Hematopoietic multipotent progenitor cell treated with erythropoietin and hydrocortisone succinate and interleukin-3 and kit ligand, for 15 days (in vitro differentiated cells): ENCODE measurements around the gene PDE6H.

ENCODE experiments used
- DNase-seq: peaks from one replicate; pipeline ENCODE4 v3.0.0-alpha.2; 2015; ENCODE audit warnings: low spot score

Gene PDE6H

DNA sequence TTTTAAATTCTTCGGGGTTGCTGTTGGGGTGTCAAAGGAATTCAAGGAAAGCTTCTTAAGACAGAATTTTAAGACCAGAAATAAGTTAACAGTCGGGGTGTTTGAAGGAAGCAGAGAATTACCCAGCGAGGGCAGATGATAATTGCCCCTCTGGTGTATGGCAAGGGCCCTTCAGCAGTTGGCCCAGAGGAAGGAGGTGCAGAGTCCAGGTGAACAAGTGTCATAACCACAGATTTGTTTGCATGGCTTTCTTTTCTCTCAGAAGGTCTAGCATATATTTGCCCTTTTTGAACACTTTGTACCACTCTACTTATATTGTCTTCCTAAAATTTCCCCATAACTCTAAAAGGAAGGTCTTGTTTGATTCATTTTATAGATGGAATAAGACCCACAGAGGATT is 1.8 kb downstream of the PDE6H start:
- no peak for DNase-seq

DNA sequence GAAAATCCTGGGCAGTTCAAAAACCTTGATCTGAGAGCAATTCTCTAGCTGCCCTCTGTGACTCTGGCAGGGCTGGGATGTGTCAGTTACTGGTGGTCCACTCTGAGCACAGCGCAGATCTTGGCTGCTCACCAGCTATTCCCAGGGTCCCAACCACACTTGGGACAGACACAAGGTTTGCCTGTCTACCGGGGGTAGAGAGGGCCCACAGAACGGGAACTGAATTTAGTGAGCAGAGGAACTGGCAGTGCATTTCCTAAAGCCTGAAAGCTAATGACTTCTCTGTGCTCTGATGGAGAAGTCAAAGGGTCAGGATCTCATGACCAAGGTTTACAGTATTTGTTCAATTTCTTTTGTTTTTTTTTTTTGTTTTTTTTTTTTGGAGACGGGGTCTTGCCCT is 2.6 kb downstream of the PDE6H start:
- DNase-seq, result no peak

DNA sequence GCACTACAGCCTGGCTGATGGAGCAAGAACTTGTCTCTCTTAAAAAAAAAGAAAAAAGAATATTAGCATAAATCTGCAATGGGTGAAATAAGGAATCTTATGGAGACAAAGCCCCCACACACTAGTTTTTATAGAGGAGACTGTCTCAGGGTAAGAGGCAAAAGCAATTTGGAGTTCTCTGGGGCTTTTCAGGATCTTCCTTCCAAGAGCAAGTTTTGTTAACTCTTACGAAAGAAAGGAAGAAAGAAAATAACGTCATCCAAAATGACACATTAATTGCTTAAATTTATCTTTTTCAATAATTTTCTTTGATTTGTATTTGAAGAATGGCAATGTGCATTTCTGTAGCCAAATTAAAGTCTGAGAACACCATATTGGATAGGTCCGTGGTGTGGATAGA is 3.8 kb downstream of the PDE6H start:
- DNase-seq, result no peak

DNA sequence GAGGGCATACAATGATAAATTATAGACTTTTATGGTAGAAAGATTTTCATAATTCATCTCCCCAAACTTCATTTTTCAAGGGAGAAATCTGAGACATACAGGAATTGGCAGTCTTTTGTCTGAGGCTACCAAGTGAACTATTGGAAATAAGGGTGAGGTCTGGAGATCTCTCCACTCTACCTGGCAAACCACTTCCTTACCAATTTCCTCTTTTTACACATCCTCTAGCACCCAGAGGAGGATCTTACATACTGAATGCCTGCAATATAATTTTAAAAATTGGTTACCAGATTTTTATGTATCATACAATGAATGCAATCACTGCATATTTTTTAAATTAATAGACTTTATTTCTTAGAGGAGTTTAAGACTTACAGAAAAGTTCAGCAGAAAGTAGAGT is 6.6 kb downstream of the PDE6H start:
- no peak for DNase-seq

DNA sequence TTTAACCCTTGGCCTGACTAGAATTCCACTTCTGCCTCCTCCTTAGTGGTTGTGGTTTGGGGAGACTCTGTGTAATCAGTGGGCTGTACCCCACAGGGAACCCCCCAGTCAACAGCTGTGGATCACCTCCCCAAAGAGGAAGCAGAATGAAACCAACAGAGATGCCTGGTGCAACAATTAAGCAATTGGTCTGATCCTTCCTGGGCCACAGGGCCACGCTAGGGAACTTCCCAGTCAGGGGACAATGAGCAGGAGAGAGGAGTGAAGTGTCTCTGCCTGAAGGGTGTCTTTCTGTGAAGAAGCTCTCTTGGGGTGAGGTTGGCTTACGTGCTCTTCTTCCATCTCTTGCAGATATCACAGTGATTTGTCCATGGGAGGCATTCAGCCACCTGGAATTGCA is 8.2 kb downstream of the PDE6H start:
- DNase-seq, result no peak

DNA sequence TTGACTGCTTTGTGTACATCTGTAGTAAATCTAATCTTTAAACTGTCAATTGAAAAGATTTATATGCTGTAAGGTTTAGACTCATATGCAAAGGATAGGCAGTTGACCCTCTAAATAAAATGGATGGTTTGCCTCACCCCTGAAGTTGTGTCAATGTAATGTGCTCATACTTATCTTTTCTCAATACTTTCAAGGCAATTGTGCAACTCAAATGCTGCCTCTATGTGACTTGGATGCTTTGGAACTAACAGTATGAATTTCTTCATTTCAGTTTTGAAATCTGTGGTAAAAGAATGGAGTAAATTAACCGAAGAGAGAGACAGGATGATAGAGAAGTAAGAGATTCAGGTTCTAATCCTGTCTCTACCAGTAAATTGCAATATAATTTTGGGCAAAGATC is 9.7 kb downstream of the PDE6H start:
- no peak for DNase-seq

DNA sequence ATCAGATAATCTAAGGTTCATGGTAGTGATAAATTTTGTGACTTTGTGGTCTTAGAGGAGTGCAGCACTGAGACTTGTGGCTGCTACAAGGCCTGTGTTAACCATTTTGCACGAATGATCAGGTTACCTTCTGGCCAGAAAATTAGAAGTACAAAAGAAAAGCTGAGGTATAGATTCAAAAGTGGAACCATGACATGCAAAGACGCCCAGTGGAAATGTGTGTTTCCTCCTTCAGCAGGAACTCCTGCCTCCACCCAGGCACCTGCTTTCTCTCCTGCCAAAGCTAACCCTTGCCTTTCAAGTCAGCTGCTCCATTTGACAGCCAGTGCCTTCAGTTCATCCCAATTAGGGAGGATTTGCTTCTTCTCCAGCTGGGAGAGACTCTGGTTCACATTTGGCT is 10.1 kb downstream of the PDE6H start:
- no peak for DNase-seq

DNA sequence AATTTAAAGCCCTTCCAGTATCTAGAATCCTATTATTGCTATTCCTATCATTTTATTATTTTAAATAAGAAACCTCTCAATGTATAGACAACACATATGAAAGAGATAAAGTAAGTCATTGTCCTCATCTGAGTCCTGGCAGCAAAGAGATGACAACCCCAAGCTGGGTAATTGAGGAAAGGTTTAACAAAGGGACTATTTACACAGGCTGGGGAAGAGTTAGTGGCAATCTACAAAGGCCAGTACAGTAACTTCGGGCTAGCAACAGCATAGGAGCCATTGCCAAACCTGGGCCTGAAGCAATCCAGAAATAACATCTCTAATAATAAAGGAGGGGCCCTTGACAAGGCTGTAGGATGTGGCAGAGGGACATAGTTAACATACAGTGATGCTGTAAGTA is 11.2 kb downstream of the PDE6H start:
- DNase-seq, result no peak

DNA sequence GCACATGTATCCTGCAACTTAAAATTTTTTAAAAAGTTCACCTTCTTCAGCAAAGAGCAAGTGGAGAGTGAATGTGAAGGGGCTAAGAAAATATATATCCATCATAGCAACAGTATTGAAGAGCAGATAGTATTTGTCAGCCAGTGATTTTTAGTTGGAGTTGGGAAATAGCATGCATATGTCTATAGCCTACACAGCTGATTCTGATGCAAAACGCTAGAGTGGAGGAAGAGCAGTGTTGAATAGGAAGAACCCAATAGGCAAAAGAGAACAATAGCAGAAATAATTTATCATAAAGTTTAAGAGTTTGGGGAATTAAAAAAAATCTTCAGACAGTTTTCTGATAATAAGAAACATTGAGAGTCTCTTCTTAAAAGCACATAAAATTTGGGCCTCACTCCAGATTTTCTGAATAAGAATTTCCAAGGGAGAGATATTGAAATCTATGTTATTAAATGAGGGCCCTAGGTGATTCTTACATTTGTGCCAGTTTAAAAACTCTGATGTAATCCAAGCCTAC is 12.0 kb downstream of the PDE6H start:
- no peak for DNase-seq

DNA sequence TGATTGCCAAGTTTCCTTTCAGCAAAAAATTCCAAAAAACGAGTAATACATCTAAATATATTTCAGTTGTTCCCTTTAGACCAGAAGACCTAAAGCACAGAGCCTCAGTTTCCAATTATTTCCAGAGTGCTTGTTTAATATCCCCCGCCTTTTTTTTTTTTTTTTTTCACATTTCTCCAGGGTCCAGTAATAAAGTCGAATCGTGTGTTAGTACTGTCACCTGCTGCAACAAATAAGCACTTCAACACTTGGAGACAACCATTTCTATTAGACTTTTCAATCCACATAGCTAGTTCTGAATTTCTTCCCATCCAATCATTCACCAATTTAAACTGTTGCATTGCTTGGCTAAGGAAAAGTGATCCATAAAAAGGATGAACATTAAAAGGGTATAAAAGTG is 13.6 kb downstream of the PDE6H start:
- DNase-seq, result no peak

DNA sequence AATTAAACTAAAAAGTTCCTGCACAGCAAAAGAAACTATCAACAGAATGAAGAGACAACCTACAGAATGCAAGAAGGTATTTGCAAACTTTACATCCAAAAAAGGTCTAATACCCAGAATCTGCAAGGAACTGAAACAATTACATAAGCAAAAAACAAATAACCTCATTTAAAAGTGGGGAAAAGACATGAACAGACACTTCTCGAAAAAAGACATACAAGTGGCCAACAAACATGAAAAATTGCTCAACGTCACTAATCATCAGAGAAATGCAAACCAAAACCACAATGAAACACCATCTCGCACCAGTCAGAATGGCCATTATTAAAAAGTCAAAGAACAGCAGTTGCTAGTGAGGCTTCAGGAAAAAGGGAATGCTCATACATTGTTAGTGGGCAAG is 15.2 kb downstream of the PDE6H start:
- no peak for DNase-seq

DNA sequence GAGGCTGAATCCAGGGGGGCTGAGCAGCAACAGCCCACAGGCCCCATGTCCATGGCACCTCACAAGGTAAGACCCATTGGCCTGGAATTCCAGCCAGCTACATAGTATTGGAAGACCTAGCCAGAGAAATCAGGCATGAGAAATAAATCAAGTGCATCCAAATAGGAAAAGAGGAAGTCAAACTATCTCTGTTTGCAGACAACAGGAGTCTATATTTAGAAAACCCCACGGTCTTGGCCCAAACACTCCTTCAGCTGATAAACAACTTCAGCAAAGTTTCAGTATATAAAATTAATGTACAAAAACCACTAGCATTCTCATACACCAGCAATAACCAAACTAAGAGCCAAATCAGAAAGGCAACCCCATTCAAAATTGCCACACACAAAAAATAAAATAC is 16.9 kb downstream of the PDE6H start:
- no peak for DNase-seq

DNA sequence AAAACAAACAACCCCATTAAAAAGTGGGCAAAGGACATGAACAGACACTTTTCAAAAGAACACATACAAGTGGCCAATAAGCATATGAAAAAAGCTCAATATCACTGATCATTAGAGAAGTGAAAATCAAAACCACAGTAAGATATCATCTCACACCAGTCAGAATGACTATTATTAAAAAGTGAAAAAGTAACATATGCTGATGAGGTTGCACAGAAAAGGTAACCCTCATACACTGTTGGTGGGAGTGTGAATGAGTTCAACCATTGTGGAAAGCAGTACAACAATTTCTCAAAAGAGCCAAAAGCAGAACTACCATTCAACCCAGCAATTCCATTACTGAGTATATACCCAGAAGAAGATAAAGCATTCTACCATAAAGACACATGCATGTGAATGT is 18.2 kb downstream of the PDE6H start:
- no peak for DNase-seq

DNA sequence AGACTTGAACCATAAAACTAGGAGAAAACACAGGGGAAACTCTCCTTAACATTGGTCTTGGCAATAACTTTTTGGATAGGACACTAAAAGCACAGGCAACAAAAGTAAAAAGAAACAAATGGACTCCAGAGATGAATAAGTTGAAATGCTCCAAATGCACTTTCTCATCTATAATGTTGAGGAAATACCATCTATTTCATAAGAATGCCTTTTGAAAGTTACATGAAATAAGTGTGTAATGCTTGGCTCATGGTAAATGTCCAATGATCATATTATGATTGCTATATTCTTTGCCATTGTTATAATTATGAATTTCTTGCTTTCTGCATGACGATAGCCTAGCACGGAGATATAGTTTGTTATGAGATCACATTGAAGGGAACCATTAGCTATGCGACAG is 19.8 kb downstream of the PDE6H start:
- no peak for DNase-seq

DNA sequence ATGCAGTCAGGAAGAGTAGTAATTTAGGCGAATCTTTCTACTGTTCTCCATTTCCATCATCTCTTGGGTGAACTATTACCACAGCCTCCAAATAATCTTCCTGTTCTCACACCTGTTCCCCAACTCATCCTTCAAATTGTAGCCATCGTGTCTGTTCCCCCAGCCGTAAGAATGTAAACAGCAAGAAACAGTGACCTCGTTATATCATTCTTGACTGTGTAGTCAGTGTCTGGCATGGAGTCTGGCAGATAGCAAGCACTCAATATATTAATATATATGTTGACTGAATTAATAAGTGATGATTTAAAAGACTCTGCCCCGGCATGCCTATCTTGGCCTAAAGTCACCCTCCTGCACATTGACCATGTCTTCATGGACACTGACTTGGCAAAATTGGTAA is 20.3 kb downstream of the PDE6H start:
- no peak for DNase-seq

DNA sequence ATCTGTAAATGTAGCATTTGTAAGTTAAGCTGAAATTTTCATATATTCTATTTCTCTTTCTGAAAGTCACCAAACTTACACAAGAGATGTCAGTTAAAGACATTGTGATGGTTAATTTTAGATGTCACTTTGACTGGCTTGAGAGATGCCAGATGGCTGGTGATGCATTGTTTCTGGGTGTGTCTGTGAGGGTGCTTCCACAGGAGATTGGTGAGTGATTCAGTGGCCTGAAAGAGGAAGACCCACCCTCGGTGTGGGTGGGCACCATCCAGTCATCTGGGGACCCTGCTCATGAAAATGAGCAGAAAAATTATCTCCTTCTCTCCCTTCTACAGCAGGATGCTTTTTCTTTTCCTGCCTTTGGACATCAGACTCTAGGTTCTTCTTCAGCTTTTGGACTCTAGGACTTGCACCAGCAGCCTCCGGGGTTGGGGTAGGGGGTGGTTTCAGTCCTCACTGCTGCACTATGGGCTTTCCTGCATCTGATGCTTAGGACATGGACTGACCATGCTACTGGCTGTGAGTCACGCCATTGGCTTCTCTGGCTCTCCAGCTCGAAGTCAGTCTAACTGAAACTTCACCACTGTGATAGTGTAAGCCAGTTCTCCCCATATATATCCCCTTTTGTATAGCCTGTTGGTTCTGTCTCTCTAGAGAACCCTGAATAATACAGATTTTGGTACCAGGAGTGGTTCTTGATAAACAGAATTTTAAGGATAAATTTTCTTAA is 20.9 kb downstream of the PDE6H start:
- no peak for DNase-seq

DNA sequence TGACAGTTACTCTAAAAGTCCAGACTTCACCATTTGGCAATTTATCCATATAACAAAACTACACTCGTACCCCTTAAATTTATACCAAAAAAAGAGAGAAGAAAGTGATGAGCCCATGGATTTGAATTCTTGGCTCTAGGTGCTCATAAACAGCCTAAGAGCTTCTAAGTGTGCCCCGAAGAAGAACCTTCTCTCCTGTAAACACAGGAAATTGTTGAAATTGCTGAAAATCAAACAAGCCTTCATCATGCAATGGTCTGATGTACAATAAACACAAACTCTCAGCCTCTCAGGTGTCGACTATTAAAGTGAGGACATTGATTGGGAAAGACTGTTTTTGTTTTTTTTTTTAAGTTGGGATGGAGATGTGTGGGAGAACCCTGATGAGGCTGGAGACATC is 21.8 kb downstream of the PDE6H start:
- no peak for DNase-seq

DNA sequence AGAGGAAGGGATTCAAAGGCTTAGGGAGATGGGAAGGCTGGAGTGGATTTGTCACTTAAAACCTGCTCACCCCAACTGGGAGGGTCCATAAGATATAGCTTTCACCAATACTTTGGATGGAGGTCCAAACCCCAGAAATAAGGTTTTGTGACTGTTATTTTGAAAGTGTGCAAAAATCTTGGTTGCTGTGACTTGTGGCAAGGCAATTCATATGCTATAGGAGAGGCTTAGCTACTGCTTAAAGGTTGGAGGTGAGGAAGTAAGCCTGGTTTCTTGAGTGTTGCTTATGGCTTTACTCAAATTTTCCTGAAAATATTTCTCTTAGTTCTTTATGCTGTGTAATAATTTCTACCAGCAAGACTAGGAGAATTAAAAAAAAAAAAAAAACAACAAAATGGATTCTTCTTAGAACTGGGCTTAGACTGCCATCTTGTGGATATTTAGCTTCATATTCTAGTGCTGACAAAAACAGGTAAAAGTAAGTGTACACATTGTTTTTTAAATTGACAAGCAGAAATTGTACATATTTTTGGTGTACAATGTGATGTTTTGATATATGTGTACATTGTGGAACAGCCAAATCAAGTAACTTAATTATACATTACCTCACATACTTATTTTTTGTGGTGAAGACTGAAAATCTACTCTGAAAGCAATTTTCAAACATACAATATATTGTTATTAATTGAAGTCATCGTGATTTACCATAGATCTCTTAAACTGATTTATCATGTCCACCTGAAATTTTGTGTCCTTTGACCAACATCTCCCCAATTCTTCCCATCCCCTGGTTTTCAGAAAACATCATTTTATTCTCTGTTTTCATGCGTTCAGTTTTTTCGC is 23.0 kb downstream of the PDE6H start:
- peak; percentile 84 for DNase-seq

DNA sequence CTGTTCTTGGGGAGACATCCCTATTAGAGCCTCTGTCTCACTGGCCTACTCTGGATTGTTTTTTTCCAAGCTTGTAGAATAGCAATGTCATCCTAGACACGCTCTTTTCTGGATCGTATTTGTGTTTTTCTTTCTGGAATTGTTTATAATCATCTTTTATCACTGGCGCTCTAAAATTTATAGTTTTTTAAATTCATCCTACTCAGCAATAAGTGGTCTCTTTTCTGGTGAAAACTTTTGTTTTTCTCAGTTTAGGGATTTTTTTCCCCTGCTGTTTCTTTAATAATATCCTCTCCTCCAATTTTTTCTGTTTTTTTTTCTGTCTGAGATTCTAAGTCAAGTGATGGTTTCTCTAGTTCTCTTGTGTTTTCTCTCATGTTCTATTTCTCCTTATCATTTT is 25.2 kb downstream of the PDE6H start:
- no peak for DNase-seq

DNA sequence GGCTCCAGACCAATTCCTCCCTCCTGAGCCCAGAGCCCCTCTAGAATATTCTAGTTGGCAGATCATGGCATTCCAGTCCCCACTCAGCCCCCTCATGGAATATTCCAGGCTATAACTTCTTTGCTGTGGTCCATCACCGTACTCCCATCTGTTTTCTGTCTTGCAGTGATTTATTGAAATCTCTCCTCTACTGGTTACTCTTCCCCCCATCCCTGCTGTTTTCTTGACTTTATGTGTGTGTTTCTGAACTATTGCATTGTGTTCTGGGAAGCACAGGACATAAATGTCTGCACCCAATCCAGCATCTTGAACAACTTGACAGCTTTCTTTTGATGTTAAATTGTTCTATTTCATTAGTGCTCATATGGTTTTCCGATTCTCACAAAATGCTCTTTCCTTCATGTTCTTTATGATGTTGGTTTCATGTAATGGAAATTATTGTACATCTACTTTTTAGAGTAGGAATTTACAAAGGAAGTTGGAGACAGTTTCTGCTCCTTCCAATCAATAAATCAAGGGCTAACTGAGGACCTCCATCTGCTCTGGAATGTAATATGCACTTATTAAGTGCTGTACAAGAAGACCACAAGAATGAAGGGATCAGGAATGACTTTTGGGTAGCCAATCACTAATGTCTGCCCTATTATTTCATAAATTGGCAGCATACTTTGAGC is 26.3 kb downstream of the PDE6H start:
- no peak for DNase-seq

DNA sequence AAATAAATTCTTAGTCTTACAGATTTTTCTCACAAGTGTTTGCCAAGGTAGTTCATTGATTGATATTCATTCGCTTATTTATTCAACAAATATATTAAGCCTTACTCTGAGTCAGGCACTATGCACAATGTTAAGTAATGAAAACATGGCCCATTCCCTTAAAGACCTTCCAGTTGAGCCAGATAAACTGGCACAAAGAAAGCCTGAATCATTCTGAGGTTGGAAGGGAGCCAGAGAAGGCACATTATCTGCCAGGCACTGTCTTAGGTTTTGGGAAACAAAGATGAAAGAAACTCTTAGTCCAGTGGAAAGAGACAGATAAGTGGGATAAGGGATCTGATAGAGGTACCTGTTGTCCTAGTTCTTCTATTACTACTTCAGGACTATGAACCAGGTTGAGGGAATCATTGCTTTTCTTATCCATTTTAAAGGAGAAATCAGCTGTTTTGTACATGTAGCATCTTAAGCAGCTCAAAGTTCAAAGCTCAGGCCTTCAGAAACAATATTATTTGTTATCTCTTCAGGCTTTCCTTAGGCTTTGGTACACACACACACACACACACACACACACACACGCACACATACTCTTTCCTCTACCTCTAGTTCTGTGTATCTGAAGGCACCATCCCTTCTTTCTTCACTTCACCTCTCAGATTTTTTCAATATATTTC is 27.0 kb downstream of the PDE6H start:
- DNase-seq, result peak; percentile 75

DNA sequence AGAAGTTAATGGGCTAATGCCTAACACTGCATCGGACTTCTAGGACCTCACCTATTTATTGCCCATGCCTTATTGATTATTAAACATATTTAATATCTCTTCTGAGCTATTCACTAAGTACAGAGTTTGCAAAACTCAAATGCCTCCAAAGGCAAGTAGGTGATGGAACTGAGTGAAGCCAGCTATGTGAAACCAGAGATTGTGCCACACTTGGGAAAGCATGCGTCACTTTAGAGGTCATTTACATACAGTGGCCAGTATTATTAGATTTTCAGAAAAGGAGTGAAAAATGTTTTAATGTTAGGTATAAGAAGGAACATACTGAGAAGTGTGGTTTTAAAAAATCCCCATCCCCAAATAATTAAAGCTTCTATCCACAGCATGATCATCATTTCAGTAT is 27.7 kb downstream of the PDE6H start:
- no peak for DNase-seq
